ENCODE results near the gene BTG1.
"Not testable (repeated sequence)": the region's sequence is repeated elsewhere in the genome, so short reads cannot be mapped to it uniquely, and the experiment has no call there.

The BTG1 gene

DNA sequence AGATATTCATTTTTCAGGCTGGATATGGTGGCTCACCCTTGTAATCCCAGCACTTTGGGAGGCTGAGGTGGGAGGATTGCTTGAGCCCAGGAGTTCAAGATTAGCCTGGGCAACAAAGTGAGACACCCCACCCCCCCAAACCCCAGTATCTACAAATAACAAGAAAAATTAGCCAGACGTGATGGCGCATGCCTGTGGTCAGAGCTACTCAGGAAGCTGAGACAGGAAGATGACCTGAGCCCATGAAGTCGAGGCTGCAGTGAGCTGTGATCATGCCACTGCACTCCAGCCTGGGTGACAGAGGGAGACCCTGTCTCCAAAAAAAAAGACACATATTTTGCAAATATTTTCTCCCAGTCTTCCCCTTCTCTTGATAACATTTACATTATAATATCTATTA is 51.3 kb downstream of the BTG1 start:
- not testable (repeated sequence) for DNase-seq
